Kidney epithelial cell (primary cell): Measurements from ENCODE around the gene PACS2. TPM values are rescaled to one million over a fixed set of nuclear protein-coding genes. Genes with fewer than 3 reads are reported as not detected.

Experiments
- DNase-seq: peaks from one replicate; pipeline ENCODE4 v3.0.0-alpha.2; 2010; ENCODE audit warnings: low read depth
- H3K27me3 ChIP-seq: 2 replicates; pipeline ENCODE4 v1.6.0; 2011; ENCODE audit warnings: low read length; ENCODE audit not compliant: control insufficient read depth, insufficient read depth
- H3K36me3 ChIP-seq: 2 replicates; pipeline ENCODE4 v1.5.1; 2011; ENCODE audit warnings: low read length; ENCODE audit not compliant: control insufficient read depth, insufficient read depth
- H3K4me3 ChIP-seq: 2 replicates; pipeline ENCODE4 v1.5.1; 2011; ENCODE audit warnings: low read depth, mild to moderate bottlenecking, control low read depth, low read length
- total RNA-seq: library from RNA; depleted of rRNA; stranded (reverse); fragments of >200 nt; gene quantifications from 2 replicates; pipeline ENCODE4 v1.2.3, GENCODE V29; 2015
- TF ChIP-seq, protein P1 (sequence below): IDR thresholded peaks from 2 replicates; pipeline ENCODE4 v1.5.1; 2011; ENCODE audit warnings: mild to moderate bottlenecking, moderate library complexity, low read length, control low read depth, inconsistent platforms; ENCODE audit not compliant: insufficient read depth, poor library complexity, severe bottlenecking

The PACS2 gene
- total RNA-seq, 1 donor from 2014 or later: 105 TPM

DNA sequence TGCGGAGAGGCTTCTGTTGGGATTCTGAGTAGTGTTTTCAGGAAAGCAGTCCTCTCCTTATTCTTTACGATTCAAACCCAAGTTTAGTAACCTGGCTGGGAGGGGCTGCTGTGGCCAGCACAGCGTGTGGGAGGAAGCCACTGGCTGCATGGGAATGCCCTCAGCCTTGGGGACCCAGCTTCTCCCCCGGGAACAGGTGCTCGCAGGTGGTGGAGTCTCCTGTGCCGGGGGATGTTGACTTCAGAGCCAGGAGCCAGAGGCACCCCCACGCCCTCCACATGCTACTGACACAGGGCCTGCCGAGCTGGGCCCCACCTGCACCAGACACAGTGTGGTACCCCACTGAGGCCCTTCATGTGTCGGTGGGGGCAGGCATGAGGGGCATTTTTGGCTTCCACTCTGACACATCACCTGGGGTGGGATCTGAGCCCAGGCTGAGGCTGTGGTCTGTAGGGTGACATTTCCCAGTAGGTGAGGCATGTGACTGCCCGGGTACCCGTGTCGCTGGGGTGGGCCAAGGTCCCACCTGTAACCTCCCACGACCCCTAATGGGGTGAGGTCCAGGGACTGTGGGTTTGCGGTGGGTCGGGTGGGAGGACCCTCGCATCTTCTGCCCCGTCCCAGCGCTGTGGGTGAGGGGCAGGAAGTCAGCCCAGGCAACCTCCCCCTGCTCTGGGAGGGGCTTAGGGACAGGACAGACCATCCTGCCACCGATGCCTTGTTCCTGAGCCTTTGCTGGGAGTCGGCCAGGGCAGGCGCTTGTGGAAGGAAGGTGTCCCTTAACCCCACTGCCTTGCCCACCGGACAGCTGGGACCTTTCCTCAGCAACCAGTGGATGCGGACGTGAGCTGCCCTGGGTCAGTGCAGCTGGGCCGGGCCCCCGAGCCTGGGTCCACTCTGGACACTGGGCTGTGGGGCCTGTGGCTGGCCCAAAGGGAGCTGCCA is 131.6 kb downstream of the PACS2 start:
- no peaks in the 10 kb centered on the region for H3K27me3 ChIP-seq

DNA sequence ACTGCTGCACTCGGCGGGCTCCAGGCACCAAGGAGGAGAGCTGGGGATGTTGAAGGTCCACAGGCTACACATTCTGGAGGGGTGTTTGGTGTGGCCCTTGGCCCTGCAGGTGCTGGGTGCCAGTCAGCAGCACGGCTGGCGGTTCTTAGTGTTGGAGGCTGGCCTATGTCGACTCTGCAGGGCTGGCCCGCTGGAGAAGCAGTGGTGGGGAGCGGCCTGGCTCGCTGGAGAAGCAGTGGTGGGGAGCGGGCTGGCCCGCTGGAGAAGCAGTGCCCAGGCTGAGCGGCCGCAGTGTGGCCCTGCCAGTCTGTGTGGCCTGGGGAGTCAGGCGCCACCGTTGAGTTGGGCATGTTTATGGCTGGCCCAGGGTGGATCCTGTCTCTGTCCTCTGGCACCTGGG is 132.4 kb downstream of the PACS2 start:
- DNase-seq: no peak
- H3K36me3 ChIP-seq: no peaks in the 10 kb centered on the region
- no peaks in the 10 kb centered on the region for H3K27me3 ChIP-seq
- no peak overlapping the region for H3K4me3 ChIP-seq
- TF ChIP-seq, protein P1, sequence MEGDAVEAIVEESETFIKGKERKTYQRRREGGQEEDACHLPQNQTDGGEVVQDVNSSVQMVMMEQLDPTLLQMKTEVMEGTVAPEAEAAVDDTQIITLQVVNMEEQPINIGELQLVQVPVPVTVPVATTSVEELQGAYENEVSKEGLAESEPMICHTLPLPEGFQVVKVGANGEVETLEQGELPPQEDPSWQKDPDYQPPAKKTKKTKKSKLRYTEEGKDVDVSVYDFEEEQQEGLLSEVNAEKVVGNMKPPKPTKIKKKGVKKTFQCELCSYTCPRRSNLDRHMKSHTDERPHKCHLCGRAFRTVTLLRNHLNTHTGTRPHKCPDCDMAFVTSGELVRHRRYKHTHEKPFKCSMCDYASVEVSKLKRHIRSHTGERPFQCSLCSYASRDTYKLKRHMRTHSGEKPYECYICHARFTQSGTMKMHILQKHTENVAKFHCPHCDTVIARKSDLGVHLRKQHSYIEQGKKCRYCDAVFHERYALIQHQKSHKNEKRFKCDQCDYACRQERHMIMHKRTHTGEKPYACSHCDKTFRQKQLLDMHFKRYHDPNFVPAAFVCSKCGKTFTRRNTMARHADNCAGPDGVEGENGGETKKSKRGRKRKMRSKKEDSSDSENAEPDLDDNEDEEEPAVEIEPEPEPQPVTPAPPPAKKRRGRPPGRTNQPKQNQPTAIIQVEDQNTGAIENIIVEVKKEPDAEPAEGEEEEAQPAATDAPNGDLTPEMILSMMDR: no peak

More for the DNA sequence above, 131.6 kb downstream of the PACS2 start:
- TF ChIP-seq, protein P1: no peak
- DNase-seq: no peak
- no peaks in the 10 kb centered on the region for H3K36me3 ChIP-seq
- H3K4me3 ChIP-seq: no peak overlapping the region

Other genes with a start within 250 kb of the PACS2 start
- 1.7 and 1.9 TPM in 2 replicates for gene GPR132, start 249.3 kb upstream of the PACS2 start, total RNA-seq
- 2.4 and 2.7 TPM in 2 replicates for gene JAG2, start 146.0 kb upstream of the PACS2 start, total RNA-seq
- 73.0 and 87.4 TPM in 2 replicates for gene NUDT14, start 133.4 kb upstream of the PACS2 start, total RNA-seq
- gene BTBD6, start 66.2 kb upstream of the PACS2 start, total RNA-seq: 45.8 and 48.9 TPM in 2 replicates
- gene BRF1, start 13.7 kb upstream of the PACS2 start, total RNA-seq: 33.2 and 48.4 TPM in 2 replicates
- gene TEX22, start 83.8 kb downstream of the PACS2 start, total RNA-seq: 0.27 and 0.46 TPM in 2 replicates
- gene MTA1, start 105.1 kb downstream of the PACS2 start, total RNA-seq: 68.3 and 75.0 TPM in 2 replicates
- 101 and 128 TPM in 2 replicates for gene CRIP2, start 160.1 kb downstream of the PACS2 start, total RNA-seq
- gene CRIP1, start 172.1 kb downstream of the PACS2 start, total RNA-seq: 2.0 and 11.1 TPM in 2 replicates
- gene TEDC1, start 176.5 kb downstream of the PACS2 start, total RNA-seq: 7.1 and 7.5 TPM in 2 replicates
- gene TMEM121, start 211.8 kb downstream of the PACS2 start, total RNA-seq: 10.1 and 13.4 TPM in 2 replicates